Measurements from ENCODE around the gene CCDC97. TPM values are rescaled to one million over a fixed set of nuclear protein-coding genes. Genes with fewer than 3 reads are reported as not detected.
A peak's percentile ranks its signal among the peaks of the same experiment; 100 is the strongest.

CCDC97 gene
- total RNA-seq, 4 donors from 2014 or later: 13.4 to 30.0 (median 18.5) TPM

- Histone ChIP-seq H3K27me3 (no peaks in the 10 kb centered on the region), H3K36me3 (peaks cover 3% of the 10 kb centered on the region), H3K4me1 (peaks cover 69% of the 10 kb centered on the region), H3K27ac (peak overlapping the region; percentile 77), H3K9me3 (no peaks in the 10 kb centered on the region), H3K4me3 (peak overlapping the region; percentile 69)
- TF ChIP-seq CTCF (IDR thresholded peaks at IDR 0.05): peak in 1 of 2 donors; percentile 29
- no peak for TF ChIP-seq EP300 (IDR thresholded peaks at IDR 0.05)
- TF ChIP-seq POLR2A (IDR thresholded peaks at IDR 0.05): no peak
- no peak for TF ChIP-seq POLR2AphosphoS5 (IDR thresholded peaks at IDR 0.05)
- DNase-seq (ENCODE audit: low spot score in 2 of 2): peak in 1 of 2 donors; percentile 79
- WGBS: under 1% methylated on average over 38 of the region's 71 CpGs
Measured at GRCh38 chr19:41352609-41353465, 42.9 kb downstream of the CCDC97 start.

- Histone ChIP-seq H3K4me3 (peak within 1 kb of the TSS; percentile 69), H3K27me3 (no peaks in the 10 kb centered on the region), H3K27ac (peak within 1 kb of the TSS; percentile 77), H3K9me3 (no peaks in the 10 kb centered on the region), H3K4me1 (peaks cover 69% of the 10 kb centered on the region), H3K36me3 (no peaks in the 10 kb centered on the region)
- 2% methylated on average over 25 of the region's 78 CpGs for WGBS
- DNase-seq (ENCODE audit: low spot score in 2 of 2): peak; percentile 93 to 94
- TF ChIP-seq POLR2A (IDR thresholded peaks at IDR 0.05) (no peak), CTCF (IDR thresholded peaks at IDR 0.05) (peak; percentile 72 to 95)
Measured at GRCh38 chr19:41353466-41354342, 43.7 kb downstream of the CCDC97 start, which contains the start of gene TGFB1. Gene TGFB1, minus strand, starts transcription at chr19:41353922. Its CDS starts 878 bp downstream, at chr19:41353044.

GRCh38 chr19:41354343-41354953 is 44.5 kb downstream of the CCDC97 start:
- H3K4me1 ChIP-seq: peaks cover 65% of the 10 kb centered on the region
- no peaks in the 10 kb centered on the region for H3K27me3 ChIP-seq
- no peaks in the 10 kb centered on the region for H3K36me3 ChIP-seq
- TF ChIP-seq POLR2A (IDR thresholded peaks at IDR 0.05) (no peak), CTCF (IDR thresholded peaks at IDR 0.05) (no peak), EP300 (IDR thresholded peaks at IDR 0.05) (no peak), POLR2AphosphoS5 (IDR thresholded peaks at IDR 0.05) (no peak)
- 89% methylated on average over 10 of the region's 23 CpGs for WGBS
- peak overlapping the region; percentile 69 for H3K4me3 ChIP-seq
- H3K27ac ChIP-seq: peak overlapping the region; percentile 77
- no peaks in the 10 kb centered on the region for H3K9me3 ChIP-seq
- DNase-seq (ENCODE audit: low spot score in 2 of 2): no peak

- 95% methylated on average over 1 of the region's 1 CpG for WGBS
- DNase-seq (ENCODE audit: low spot score in 2 of 2): no peak
- Histone ChIP-seq H3K27me3 (no peaks in the 10 kb centered on the region), H3K9me3 (no peaks in the 10 kb centered on the region), H3K36me3 (no peaks in the 10 kb centered on the region), H3K4me3 (no peak overlapping the region), H3K27ac (no peak overlapping the region), H3K4me1 (peaks cover 59% of the 10 kb centered on the region)
- TF ChIP-seq POLR2A (IDR thresholded peaks at IDR 0.05) (no peak), EP300 (IDR thresholded peaks at IDR 0.05) (no peak), POLR2AphosphoS5 (IDR thresholded peaks at IDR 0.05) (no peak), CTCF (IDR thresholded peaks at IDR 0.05) (no peak)
Measured at GRCh38 chr19:41355035-41355434, 45.1 kb downstream of the CCDC97 start.

Data from suprapubic skin (tissue), 4 donors.